Measurements from ENCODE around the gene NCAPD2.
"Not testable (repeated sequence)": the region's sequence is repeated elsewhere in the genome, so short reads cannot be mapped to it uniquely, and the experiment has no call there.

NCAPD2 gene

DNA sequence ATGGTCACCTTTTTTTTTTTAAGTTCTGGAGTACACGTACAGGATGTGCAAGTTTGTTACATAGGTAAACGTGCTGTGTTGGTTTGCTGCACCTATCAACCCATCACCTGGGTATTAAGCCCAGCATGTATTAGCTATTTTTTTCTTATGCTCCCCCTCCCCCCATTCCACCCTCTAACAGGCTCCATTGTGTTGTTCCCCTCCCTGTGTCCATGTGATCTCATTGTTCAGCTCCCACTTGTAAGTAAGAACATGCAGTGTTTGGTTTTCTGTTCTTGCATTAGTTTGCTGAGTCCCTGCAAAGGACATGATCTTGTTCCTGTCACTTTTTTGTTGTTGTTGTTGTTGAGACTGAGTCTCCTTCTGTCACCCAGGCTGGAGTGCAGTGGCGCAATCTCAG, 3.4 kb downstream of the NCAPD2 start:
- DNase-seq (ENCODE audit: low spot score), result not testable (repeated sequence)

DNA sequence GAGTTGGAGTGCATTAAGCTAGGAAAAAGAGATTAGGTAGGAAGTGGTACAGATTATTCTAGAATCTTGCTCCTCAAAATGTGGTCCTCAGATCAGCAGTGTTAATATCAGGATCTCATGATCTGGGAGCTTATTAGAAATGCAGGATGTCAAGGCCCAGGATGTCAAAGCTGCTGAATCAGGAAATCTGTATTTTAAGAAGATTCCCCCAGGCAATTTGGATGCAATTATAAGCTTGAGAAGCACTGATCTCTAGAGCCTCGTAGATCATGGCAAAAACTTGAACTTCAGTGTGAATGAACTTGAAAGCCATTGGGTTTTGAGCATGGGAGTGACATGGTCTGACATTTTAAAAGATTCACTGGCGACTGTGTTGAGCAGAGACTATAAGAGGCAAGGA, 6.6 kb downstream of the NCAPD2 start:
- DNase-seq (ENCODE audit: low spot score), result no peak

DNA sequence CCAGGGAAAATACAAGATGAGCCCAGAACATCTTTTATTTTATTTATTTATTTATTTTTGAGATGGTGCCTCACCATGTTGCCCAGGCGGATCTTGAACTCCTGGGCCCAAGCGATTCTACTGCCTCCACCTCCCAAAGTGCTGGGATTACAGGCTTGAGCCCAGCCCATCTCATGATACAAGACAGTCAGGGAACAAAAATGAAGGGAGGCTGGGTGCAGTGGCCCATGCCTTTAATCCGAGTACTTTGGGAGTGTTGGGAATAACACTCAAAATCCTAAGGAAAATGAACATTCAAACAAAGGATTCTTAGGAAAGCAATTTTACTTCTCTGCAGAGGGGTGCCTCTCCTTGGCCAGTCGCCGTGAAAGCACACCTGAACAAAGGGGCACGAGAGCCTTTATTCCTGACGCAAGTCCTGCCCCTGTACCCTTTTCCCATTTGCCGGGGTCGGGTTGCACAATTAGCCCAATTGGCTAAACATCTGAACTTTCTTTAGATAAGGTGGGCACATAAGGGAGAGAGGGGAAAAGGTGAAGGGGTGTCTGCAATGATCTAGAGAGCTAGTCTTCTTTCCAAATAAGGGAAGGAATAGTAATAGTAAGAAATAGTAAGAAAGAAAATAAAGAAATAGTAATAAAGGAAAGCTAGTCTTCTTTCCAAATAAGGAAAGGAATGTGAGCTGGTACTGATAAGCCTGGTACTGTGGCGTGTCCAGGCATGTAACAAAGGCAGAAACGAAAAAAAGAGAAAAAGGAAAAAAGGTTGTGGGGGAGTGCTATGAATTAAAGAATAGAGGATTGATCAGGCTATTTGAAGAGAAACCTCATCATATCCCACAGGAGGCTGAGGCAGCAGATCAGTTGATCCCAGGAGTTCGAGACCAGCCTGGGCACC, 13.4 kb downstream of the NCAPD2 start:
- no peak for DNase-seq (ENCODE audit: low spot score)

DNA sequence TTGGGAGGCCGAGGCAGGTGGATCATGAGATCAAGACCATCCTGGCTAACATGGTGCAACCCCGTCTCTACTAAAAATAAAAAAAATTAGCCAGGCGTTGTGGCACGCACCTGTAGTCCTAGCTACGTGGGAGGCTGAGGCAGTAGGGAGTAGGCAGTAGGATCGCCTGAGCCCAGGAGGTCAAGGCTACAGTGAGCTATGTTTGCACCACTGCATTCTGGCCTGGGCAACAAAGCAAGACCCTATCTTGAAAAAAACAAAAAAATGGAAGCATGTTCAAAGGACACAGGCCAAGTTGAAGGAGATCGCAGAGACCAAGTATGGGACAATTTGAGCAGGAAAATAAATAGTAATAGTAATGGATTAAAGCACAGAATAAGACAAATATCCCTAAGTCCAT, 14.2 kb downstream of the NCAPD2 start:
- no peak for DNase-seq (ENCODE audit: low spot score)

DNA sequence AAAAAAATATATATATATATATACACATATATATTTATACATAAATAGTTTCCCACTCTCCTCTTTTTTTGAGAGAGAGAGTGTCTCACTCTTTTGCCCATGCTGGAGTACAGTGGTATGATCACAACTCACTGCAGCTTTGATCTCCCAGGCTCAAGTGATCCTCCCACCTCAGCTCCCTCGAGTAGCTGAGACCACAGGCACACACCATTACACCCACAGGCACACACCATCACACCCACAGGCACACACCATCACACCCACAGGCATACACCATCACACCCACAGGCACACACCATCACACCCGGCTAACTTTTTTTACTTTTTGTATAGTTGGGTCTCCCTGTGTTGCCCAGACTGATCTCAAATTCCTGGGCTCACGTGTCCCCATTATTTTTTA, 26.3 kb downstream of the NCAPD2 start:
- DNase-seq (ENCODE audit: low spot score), result no peak

DNA sequence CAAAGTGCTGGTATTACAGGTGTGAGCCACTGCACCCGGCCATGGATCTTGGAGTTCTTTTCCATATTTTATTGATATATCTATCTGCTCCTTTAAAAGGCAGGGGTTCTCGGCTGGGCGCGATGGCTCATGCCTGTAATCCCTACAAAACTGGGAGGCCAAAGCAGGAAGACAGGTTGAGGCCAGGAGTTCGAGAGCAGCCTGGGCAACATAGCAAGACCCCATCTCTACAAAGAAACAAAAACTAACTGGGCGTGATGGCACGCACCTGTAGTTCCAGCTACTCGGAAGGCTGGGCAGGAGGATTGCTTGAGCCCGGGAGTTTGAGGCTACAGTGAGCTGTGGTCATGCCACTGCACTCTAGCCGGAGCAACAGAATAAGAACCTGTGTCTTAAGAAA, 28.3 kb downstream of the NCAPD2 start:
- no peak for DNase-seq (ENCODE audit: low spot score)

GRCh38 chr12:6523708-6524107, 29.8 kb downstream of the NCAPD2 start:
- no peak for DNase-seq (ENCODE audit: low spot score)

GRCh38 chr12:6524648-6525047, 30.7 kb downstream of the NCAPD2 start:
- DNase-seq (ENCODE audit: low spot score), result no peak

DNA sequence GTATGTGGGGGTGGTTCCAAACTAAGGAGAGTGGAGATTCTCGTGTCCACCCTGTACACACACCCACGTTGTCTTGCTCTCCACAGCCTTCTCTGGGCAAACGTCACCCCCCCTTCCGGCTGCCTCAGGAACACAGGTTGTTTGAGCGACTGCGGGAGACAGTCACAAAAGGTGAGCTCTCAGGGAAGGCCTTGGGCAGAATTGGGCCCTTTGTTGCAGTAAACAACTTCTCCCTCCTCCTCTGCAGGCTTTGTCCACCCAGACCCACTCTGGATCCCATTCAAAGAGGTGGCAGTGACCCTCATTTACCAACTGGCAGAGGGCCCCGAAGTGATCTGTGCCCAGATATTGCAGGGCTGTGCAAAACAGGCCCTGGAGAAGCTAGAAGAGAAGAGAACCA, 32.3 kb downstream of the NCAPD2 start:
- DNase-seq (ENCODE audit: low spot score), result no peak

DNA sequence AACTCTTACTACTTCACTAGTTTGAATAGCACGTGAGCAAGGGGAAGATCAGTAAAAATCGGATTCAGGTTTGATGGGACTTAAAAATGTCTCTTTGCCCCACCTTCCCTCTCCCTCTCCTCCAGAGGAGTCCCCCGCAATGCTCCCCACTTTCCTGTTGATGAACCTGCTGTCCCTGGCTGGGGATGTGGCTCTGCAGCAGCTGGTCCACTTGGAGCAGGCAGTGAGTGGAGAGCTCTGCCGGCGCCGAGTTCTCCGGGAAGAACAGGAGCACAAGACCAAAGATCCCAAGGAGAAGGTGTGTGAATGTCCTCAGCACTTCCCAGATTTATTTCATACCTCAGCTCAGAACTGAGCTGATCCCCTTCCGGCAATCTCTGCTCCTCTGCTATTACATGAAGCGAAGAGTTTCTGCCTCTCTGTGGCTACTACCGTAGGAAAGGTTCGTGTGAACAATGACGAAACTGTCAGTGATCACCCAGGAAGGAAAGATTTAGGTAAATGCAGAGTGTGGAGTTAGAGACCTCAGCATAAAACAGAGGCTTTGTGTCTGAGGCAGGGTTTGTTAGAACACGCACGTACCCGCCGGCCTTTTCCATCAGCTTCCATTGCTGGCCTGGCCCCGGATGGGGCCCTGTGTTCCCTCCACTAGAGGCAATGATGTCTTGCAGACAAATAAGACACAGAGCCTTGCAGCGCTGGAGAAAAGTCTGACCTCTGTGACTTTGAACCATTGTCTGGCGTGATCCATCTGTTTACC, 33.0 kb downstream of the NCAPD2 start:
- no peak for DNase-seq (ENCODE audit: low spot score)

DNA sequence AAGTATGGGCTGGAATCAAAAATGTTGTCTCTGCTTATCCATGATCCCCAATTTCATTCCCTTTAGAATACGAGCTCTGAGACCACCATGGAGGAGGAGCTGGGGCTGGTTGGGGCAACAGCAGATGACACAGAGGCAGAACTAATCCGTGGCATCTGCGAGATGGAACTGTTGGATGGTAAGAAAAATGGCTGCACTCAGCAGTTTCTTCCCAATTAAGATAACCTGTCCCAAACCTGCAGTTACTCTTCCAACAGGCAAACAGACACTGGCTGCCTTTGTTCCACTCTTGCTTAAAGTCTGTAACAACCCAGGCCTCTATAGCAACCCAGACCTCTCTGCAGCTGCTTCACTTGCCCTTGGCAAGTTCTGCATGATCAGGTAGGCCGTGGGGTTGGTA, 33.8 kb downstream of the NCAPD2 start:
- no peak for DNase-seq (ENCODE audit: low spot score)

- no peak for DNase-seq (ENCODE audit: low spot score)
Measured at GRCh38 chr12:6528539-6529235, 34.8 kb downstream of the NCAPD2 start.

DNA sequence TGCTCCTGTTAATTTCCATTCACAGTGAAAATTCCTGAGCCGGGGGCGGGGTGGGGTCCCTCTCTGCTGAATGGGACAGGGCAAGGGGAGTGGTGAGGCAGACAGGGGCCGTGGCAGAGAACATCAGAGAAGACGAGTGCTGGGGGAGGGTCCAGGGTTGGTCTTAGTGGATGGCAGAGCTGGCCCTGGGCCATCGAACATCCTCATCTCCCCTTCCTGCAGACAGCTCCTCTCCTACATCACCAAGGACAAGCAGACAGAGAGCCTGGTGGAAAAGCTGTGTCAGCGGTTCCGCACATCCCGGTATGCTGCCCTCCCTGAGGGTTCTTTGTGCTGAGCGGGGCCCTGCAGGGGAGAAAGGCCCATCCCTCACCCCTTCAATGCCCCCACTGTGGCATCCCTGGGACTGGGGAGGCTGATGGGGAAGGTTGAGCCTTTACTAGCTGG, 35.4 kb downstream of the NCAPD2 start:
- no peak for DNase-seq (ENCODE audit: low spot score)

- no peak for DNase-seq (ENCODE audit: low spot score)
Measured at GRCh38 chr12:6530576-6531260, 36.8 kb downstream of the NCAPD2 start.

DNA sequence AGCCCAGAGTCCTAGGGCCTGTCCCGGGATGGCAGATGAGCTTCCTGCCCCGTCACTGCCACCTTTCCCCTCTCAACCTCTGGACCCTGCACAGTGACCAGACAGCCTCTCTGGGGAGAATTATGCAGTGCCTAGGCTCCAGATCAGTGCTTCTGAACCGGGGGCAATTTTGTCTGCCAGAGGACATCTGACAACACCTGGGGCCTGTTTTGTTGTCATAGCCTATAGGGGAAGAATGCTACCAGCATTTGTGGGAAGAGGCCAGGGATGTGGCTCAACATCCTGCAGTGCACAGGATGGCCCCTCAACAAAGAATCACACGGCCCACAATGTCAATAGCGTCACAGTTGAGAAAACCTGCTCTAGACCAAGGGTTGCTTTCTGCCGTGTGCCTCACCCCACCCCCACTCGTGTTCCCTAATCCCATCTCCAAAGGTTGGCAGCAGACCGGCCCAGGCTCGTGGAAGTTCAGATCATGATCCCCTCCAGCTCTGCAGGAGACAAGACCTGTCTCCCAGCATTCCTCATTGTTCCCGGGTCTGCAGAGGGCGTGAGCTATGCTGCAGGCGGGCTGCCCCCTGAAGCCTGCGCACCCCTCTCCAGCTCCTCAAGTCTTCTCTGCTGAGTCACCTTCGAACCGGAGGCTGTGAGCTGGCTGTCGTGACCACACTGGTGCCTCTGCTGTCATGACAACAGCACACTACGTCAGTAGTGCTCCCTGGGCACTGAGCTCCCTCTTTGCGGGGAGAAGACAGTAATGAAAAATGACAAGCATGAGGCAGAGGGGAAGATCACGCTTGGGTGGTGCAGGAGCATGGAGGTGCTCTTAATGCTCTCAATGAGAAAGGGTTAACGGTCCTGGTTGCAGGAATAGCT, 38.4 kb downstream of the NCAPD2 start:
- peak; percentile 59 for DNase-seq (ENCODE audit: low spot score)

GRCh38 chr12:6532927-6533652, 39.2 kb downstream of the NCAPD2 start:
- DNase-seq (ENCODE audit: low spot score), result peak; percentile 82

DNA sequence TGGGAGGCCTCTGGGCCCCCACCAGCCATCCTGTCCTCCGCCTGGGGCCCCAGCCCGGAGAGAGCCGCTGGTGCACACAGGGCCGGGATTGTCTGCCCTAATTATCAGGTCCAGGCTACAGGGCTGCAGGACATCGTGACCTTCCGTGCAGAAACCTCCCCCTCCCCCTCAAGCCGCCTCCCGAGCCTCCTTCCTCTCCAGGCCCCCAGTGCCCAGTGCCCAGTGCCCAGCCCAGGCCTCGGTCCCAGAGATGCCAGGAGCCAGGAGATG, 39.7 kb downstream of the NCAPD2 start:
- no peak for DNase-seq (ENCODE audit: low spot score)

DNA sequence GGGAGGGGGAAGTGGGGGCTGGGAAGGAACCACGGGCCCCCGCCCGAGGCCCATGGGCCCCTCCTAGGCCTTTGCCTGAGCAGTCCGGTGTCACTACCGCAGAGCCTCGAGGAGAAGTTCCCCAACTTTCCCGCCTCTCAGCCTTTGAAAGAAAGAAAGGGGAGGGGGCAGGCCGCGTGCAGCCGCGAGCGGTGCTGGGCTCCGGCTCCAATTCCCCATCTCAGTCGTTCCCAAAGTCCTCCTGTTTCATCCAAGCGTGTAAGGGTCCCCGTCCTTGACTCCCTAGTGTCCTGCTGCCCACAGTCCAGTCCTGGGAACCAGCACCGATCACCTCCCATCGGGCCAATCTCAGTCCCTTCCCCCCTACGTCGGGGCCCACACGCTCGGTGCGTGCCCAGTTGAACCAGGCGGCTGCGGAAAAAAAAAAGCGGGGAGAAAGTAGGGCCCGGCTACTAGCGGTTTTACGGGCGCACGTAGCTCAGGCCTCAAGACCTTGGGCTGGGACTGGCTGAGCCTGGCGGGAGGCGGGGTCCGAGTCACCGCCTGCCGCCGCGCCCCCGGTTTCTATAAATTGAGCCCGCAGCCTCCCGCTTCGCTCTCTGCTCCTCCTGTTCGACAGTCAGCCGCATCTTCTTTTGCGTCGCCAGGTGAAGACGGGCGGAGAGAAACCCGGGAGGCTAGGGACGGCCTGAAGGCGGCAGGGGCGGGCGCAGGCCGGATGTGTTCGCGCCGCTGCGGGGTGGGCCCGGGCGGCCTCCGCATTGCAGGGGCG, 40.2 kb downstream of the NCAPD2 start, which contains the start of gene GAPDH:
TSS of gene GAPDH (plus strand) at position 595 of the 772 bp plus-strand sequence. CDS start 316 bp downstream, outside the sequence.
- DNase-seq (ENCODE audit: low spot score), result peak; percentile 95

- no peak for DNase-seq (ENCODE audit: low spot score)
Measured at GRCh38 chr12:6534695-6534944, 40.7 kb downstream of the NCAPD2 start.

Measured in D341Med (cell line).